Measurements from ENCODE around the gene FBXL16. TPM values are rescaled to one million over a fixed set of nuclear protein-coding genes. Genes with fewer than 3 reads are reported as not detected.

The FBXL16 gene
- total RNA-seq, 1 donor from 2014 or later = not detected

- Histone ChIP-seq H3K9me3 (ENCODE audit: control insufficient read depth in 3 of 3, low read length in 3 of 3) (no peaks in the 10 kb centered on the region), H3K4me1 (ENCODE audit: control insufficient read depth in 3 of 3, insufficient read depth in 3 of 3, low read length in 3 of 3) (peaks cover 36 to 43% (median 37%) of the 10 kb centered on the region in 3 donors), H3K27me3 (ENCODE audit: control insufficient read depth in 3 of 3, insufficient read depth in 3 of 3, low read length in 3 of 3) (peaks cover 22 to 33% (median 23%) of the 10 kb centered on the region in 3 donors), H3K27ac (ENCODE audit: low read depth, low read length) (no peak overlapping the region), H3K36me3 (ENCODE audit: control insufficient read depth in 3 of 3, insufficient read depth in 3 of 3, low read length in 3 of 3) (peaks cover 0 to 2% (median under 1%) of the 10 kb centered on the region in 3 donors), H3K4me3 (ENCODE audit: low read length in 3 of 3) (no peak overlapping the region), H3K9ac (ENCODE audit: low read depth in 1 of 3, low read length in 3 of 3) (no peak overlapping the region)
These were observed 18.1 kb upstream of the FBXL16 start for GRCh38 chr16:723695-724094.

DNA sequence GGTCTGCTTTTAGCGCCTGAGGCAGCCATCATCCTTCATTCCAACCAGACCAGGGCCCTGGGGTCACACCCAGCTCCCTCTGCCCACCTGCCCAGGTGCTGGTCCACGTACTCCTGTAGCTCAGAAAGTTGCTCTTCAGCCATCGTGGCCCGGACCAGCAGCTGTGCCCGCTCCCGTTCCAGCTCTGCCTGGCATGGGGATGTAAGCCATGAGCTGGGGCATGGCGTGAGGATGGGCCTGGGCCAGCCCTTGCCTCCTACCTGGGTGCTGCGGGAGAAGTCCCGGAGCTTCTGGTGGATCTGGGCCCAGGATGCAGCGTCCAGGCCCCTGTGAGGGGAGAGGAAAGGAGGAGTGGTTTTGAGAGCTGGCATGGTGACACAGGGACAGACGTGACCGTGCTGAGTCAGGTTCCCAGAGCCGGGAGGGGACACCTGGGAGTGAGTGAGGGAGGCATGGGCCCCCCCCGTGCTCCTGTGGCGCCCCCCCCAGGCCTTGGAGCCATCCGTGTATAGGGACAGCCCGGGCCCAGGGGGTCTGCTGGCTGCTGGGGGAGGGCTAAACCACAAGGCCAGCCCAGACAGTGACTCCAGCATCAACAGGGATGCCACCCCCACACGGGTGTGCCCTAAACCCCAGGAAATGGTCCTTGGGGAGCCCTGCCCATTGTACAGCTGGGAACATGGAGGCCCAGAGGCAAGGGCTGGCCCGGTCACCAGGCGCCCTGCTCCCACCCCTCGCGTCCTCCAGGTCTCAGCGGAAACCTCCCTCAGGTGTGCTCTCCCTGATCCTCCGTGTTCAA lies 17.4 kb upstream of the FBXL16 start:
- peaks cover 22 to 29% (median 23%) of the 10 kb centered on the region in 3 donors for H3K27me3 ChIP-seq (ENCODE audit: control insufficient read depth in 3 of 3, insufficient read depth in 3 of 3, low read length in 3 of 3)
- peaks cover 0 to 2% (median 2%) of the 10 kb centered on the region in 3 donors for H3K36me3 ChIP-seq (ENCODE audit: control insufficient read depth in 3 of 3, insufficient read depth in 3 of 3, low read length in 3 of 3)
- no peaks in the 10 kb centered on the region for H3K9me3 ChIP-seq (ENCODE audit: control insufficient read depth in 3 of 3, low read length in 3 of 3)
- H3K4me1 ChIP-seq (ENCODE audit: control insufficient read depth in 3 of 3, insufficient read depth in 3 of 3, low read length in 3 of 3) = peaks cover 34 to 40% (median 36%) of the 10 kb centered on the region in 3 donors
- no peak overlapping the region for H3K4me3 ChIP-seq (ENCODE audit: low read length in 3 of 3)
- no peak overlapping the region for H3K27ac ChIP-seq (ENCODE audit: low read depth, low read length)
- H3K9ac ChIP-seq (ENCODE audit: low read depth in 1 of 3, low read length in 3 of 3) = no peak overlapping the region

- Histone ChIP-seq H3K4me1 (ENCODE audit: control insufficient read depth in 3 of 3, insufficient read depth in 3 of 3, low read length in 3 of 3) (peaks cover 26 to 33% (median 29%) of the 10 kb centered on the region in 3 donors), H3K36me3 (ENCODE audit: control insufficient read depth in 3 of 3, insufficient read depth in 3 of 3, low read length in 3 of 3) (peaks cover 0 to 2% (median 2%) of the 10 kb centered on the region in 3 donors), H3K4me3 (ENCODE audit: low read length in 3 of 3) (peak overlapping the region; percentile 30 to 89 (median 88)), H3K27me3 (ENCODE audit: control insufficient read depth in 3 of 3, insufficient read depth in 3 of 3, low read length in 3 of 3) (peaks cover 15 to 22% (median 16%) of the 10 kb centered on the region in 3 donors), H3K27ac (ENCODE audit: low read depth, low read length) (no peak overlapping the region), H3K9me3 (ENCODE audit: control insufficient read depth in 3 of 3, low read length in 3 of 3) (no peaks in the 10 kb centered on the region), H3K9ac (ENCODE audit: low read depth in 1 of 3, low read length in 3 of 3) (peak overlapping the region in 2 of 3 donors; percentile 88 to 97)
These were observed 16.4 kb upstream of the FBXL16 start for GRCh38 chr16:721765-722540.

- peaks cover 26 to 35% (median 30%) of the 10 kb centered on the region in 3 donors for H3K4me1 ChIP-seq (ENCODE audit: control insufficient read depth in 3 of 3, insufficient read depth in 3 of 3, low read length in 3 of 3)
- H3K9me3 ChIP-seq (ENCODE audit: control insufficient read depth in 3 of 3, low read length in 3 of 3) = no peaks in the 10 kb centered on the region
- peak within 1 kb of the TSS; percentile 79 for H3K27ac ChIP-seq (ENCODE audit: low read depth, low read length)
- H3K4me3 ChIP-seq (ENCODE audit: low read length in 3 of 3) = peak within 1 kb of the TSS; percentile 71 to 89 (median 88)
- H3K9ac ChIP-seq (ENCODE audit: low read depth in 1 of 3, low read length in 3 of 3) = peak within 1 kb of the TSS; percentile 80 to 97 (median 88)
- peaks cover 0 to 2% (median 2%) of the 10 kb centered on the region in 3 donors for H3K36me3 ChIP-seq (ENCODE audit: control insufficient read depth in 3 of 3, insufficient read depth in 3 of 3, low read length in 3 of 3)
- peaks cover 9 to 17% (median 11%) of the 10 kb centered on the region in 3 donors for H3K27me3 ChIP-seq (ENCODE audit: control insufficient read depth in 3 of 3, insufficient read depth in 3 of 3, low read length in 3 of 3)
These were observed 15.6 kb upstream of the FBXL16 start, which contains the start of gene ANTKMT for GRCh38 chr16:720990-721764. ANTKMT (plus strand) TSS chr16:721146; CDS start chr16:721275, 129 bp downstream.

- peaks cover 0 to 2% (median 2%) of the 10 kb centered on the region in 3 donors for H3K36me3 ChIP-seq (ENCODE audit: control insufficient read depth in 3 of 3, insufficient read depth in 3 of 3, low read length in 3 of 3)
- peaks cover 29 to 40% (median 35%) of the 10 kb centered on the region in 3 donors for H3K4me1 ChIP-seq (ENCODE audit: control insufficient read depth in 3 of 3, insufficient read depth in 3 of 3, low read length in 3 of 3)
- H3K9ac ChIP-seq (ENCODE audit: low read depth in 1 of 3, low read length in 3 of 3) = peak overlapping the region; percentile 80 to 97 (median 88)
- peak overlapping the region; percentile 79 for H3K27ac ChIP-seq (ENCODE audit: low read depth, low read length)
- no peaks in the 10 kb centered on the region for H3K9me3 ChIP-seq (ENCODE audit: control insufficient read depth in 3 of 3, low read length in 3 of 3)
- H3K4me3 ChIP-seq (ENCODE audit: low read length in 3 of 3) = peak overlapping the region; percentile 71 to 89 (median 88)
- H3K27me3 ChIP-seq (ENCODE audit: control insufficient read depth in 3 of 3, insufficient read depth in 3 of 3, low read length in 3 of 3) = peaks cover 2 to 10% (median 4%) of the 10 kb centered on the region in 3 donors
These were observed 14.9 kb upstream of the FBXL16 start for GRCh38 chr16:720447-720989.

DNA sequence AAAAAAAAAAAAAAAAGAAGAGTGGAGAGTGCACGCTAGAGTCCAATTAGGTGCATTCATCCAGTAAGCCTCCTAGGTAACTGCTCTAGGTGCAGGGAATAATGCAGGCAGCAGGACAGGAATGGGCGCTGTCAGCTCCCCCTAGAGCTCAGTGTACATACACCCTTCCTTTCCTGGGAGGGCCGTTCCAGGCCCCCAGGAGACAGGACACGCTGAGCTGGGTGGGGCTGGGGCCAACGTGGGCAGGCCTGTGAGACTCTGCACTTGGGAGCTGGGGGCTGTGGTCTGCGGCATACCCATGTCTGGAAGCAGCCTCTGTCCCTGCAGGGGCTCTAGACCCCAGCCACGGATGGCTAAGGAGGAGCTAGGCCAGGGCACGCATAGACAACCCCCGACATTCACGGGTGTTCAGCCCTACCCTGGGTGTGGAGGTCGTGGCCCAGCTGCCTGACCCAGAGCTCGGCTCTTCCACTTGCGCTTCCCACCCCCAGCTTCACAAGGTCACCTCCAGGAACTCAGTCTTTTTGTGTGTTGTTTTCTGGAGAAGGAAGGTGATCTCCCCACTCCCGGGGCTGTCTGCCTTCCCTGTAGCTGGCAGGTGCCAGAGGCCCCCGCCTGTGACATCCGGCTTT lies 14.3 kb upstream of the FBXL16 start:
- Histone ChIP-seq H3K9ac (ENCODE audit: low read depth in 1 of 3, low read length in 3 of 3) (peak overlapping the region; percentile 80 to 97 (median 88)), H3K4me1 (ENCODE audit: control insufficient read depth in 3 of 3, insufficient read depth in 3 of 3, low read length in 3 of 3) (peaks cover 29 to 42% (median 35%) of the 10 kb centered on the region in 3 donors), H3K27ac (ENCODE audit: low read depth, low read length) (peak overlapping the region; percentile 79)

DNA sequence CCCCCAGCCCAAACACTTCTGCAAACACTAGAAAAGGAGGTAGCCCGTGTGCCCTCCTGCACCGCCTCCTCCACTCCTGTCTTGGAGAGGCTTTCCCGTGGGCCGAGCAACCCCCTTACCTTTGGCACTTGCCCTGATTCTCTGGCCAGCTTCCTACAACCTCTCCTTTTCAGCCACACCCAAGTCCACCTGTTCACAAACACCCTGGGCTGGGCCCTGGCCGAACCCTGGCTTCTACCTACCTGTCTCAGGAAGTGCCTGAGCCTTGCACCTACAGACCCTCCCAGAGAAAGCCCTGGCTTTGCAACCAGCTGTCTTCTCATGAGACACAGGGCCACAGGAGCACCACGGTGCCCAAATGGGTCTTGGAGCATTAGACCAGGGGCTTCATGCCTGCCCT lies 13.3 kb upstream of the FBXL16 start:
- H3K9me3 ChIP-seq (ENCODE audit: control insufficient read depth in 3 of 3, low read length in 3 of 3) = no peaks in the 10 kb centered on the region
- no peak overlapping the region for H3K4me3 ChIP-seq (ENCODE audit: low read length in 3 of 3)
- peak overlapping the region in 1 of 3 donors; percentile 45 for H3K9ac ChIP-seq (ENCODE audit: low read depth in 1 of 3, low read length in 3 of 3)
- H3K27ac ChIP-seq (ENCODE audit: low read depth, low read length) = no peak overlapping the region
- H3K27me3 ChIP-seq (ENCODE audit: control insufficient read depth in 3 of 3, insufficient read depth in 3 of 3, low read length in 3 of 3) = peaks cover 0 to 3% (median 3%) of the 10 kb centered on the region in 3 donors
- peaks cover 0 to 2% (median 2%) of the 10 kb centered on the region in 3 donors for H3K36me3 ChIP-seq (ENCODE audit: control insufficient read depth in 3 of 3, insufficient read depth in 3 of 3, low read length in 3 of 3)
- peaks cover 37 to 51% (median 38%) of the 10 kb centered on the region in 3 donors for H3K4me1 ChIP-seq (ENCODE audit: control insufficient read depth in 3 of 3, insufficient read depth in 3 of 3, low read length in 3 of 3)

More for the DNA sequence above, 14.3 kb upstream of the FBXL16 start:
- Histone ChIP-seq H3K9me3 (ENCODE audit: control insufficient read depth in 3 of 3, low read length in 3 of 3) (no peaks in the 10 kb centered on the region), H3K27me3 (ENCODE audit: control insufficient read depth in 3 of 3, insufficient read depth in 3 of 3, low read length in 3 of 3) (peaks cover 0 to 5% (median 0%) of the 10 kb centered on the region in 3 donors), H3K36me3 (ENCODE audit: control insufficient read depth in 3 of 3, insufficient read depth in 3 of 3, low read length in 3 of 3) (peaks cover 0 to 2% (median 2%) of the 10 kb centered on the region in 3 donors), H3K4me3 (ENCODE audit: low read length in 3 of 3) (peak overlapping the region; percentile 71 to 89 (median 88))

DNA sequence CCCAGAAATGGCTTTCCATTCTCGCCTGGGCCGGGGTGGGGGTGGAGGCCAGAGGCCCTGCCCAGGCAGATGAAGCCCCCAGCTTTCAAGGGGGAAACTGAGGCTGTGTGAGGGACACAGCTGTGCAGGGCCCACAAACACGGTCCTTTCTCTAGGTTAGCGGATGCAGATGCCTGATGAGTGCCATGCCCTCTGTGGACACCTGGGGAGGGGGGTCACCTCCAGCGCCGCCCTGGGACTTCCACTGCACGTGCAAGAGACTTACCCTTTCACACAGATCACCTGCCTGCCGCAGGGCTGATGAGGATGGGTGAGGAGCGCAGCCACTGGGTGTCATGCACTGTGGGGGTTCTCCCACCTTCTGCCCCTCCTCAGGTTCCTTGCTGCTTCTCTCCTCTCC lies 12.8 kb upstream of the FBXL16 start:
- Histone ChIP-seq H3K36me3 (ENCODE audit: control insufficient read depth in 3 of 3, insufficient read depth in 3 of 3, low read length in 3 of 3) (peaks cover 0 to 2% (median 2%) of the 10 kb centered on the region in 3 donors), H3K9ac (ENCODE audit: low read depth in 1 of 3, low read length in 3 of 3) (no peak overlapping the region), H3K27ac (ENCODE audit: low read depth, low read length) (no peak overlapping the region), H3K4me3 (ENCODE audit: low read length in 3 of 3) (no peak overlapping the region), H3K27me3 (ENCODE audit: control insufficient read depth in 3 of 3, insufficient read depth in 3 of 3, low read length in 3 of 3) (peaks cover 0 to 7% (median 5%) of the 10 kb centered on the region in 3 donors), H3K4me1 (ENCODE audit: control insufficient read depth in 3 of 3, insufficient read depth in 3 of 3, low read length in 3 of 3) (peaks cover 38 to 51% (median 38%) of the 10 kb centered on the region in 3 donors), H3K9me3 (ENCODE audit: control insufficient read depth in 3 of 3, low read length in 3 of 3) (no peaks in the 10 kb centered on the region)

All from skeletal muscle tissue (tissue), 4 donors.